ENCODE results near the gene MAP2K3.

- TF ChIP-seq POLR2A (IDR thresholded peaks at IDR 0.05; ENCODE audit: low read depth) (no peak), EP300 (IDR thresholded peaks at IDR 0.05) (no peak)
Observed at GRCh38 chr17:21252796-21253645, 31.5 kb upstream of the MAP2K3 start, which contains the start of gene NATD1.

Measured in esophagus muscularis mucosa (tissue), 2 donors.